OCI-LY7 (cell line): ENCODE results near the gene SPOCK1. TPM values are rescaled to one million over a fixed set of nuclear protein-coding genes. Genes with fewer than 3 reads are reported as not detected.
"Not testable (repeated sequence)": the region's sequence is repeated elsewhere in the genome, so short reads cannot be mapped to it uniquely, and the experiment has no call there.

Experiments used
- BruUV-seq: library from RNA; stranded (reverse); fragments of 400-500 nt; replicated peaks from 2 replicates; lab custom pipeline; 2021; lab: Mats Ljungman, UMichigan
- CTCF ChIA-PET: fragments of 300-600 bp; sonication (Branson Sonifier 250); formaldehyde crosslinking; loops from one replicate; lab custom pipeline; 2022; ENCODE audit warnings: antibody characterized with exemption; ENCODE audit not compliant: unreplicated experiment; lab: Charles Lee
- POLR2A ChIA-PET: fragments of 300-600 bp; sonication (Branson Sonifier 250); formaldehyde crosslinking; loops from one replicate; lab custom pipeline; 2022; ENCODE audit warnings: antibody characterized with exemption; lab: Charles Lee
- DNase-seq: peaks from one replicate; pipeline ENCODE4 v3.0.0-alpha.2; 2015; ENCODE audit warnings: low spot score
- H2AFZ ChIP-seq: fragments of 200-600 bp; sonication (generic), shearing (Covaris generic); 2 replicates; pipeline ENCODE4 v1.6.1; 2014; ENCODE audit warnings: mild to moderate bottlenecking, antibody characterized with exemption, low read length, moderate library complexity
- H3K27ac ChIP-seq: fragments of 200-600 bp; sonication (generic); 2 replicates; pipeline ENCODE4 v1.5.1; 2014; ENCODE audit warnings: mixed run types, low read depth, mild to moderate bottlenecking, moderate library complexity, low read length, inconsistent platforms; ENCODE audit not compliant: poor library complexity, severe bottlenecking
- H3K36me3 ChIP-seq: fragments of 200-600 bp; sonication (generic); 2 replicates; pipeline ENCODE4 v1.6.1; 2014; ENCODE audit warnings: mild to moderate bottlenecking, antibody characterized with exemption, low read length, moderate library complexity, mixed read lengths; ENCODE audit not compliant: insufficient read depth
- H3K4me1 ChIP-seq: fragments of 200-600 bp; sonication (generic); 2 replicates; pipeline ENCODE4 v1.5.1; 2014; ENCODE audit warnings: mild to moderate bottlenecking, low read length; ENCODE audit not compliant: insufficient read depth, poor library complexity, severe bottlenecking
- H3K4me2 ChIP-seq: fragments of 200-600 bp; sonication (generic); 2 replicates; pipeline ENCODE4 v1.6.1; 2014; ENCODE audit warnings: mild to moderate bottlenecking, low read length
- H3K4me3 ChIP-seq: fragments of 200-600 bp; sonication (generic); 2 replicates; pipeline ENCODE4 v1.5.1; 2014; ENCODE audit warnings: mild to moderate bottlenecking, low read depth, low read length; ENCODE audit not compliant: poor library complexity, severe bottlenecking
- H3K79me2 ChIP-seq: fragments of 200-600 bp; sonication (generic); 2 replicates; pipeline ENCODE4 v1.6.1; 2016; ENCODE audit warnings: low read depth, mild to moderate bottlenecking, low read length, moderate library complexity, mixed read lengths; ENCODE audit not compliant: insufficient read depth
- H3K9me2 ChIP-seq: fragments of 200-600 bp; sonication (generic); 2 replicates; pipeline ENCODE4 v1.6.1; 2016; ENCODE audit warnings: mild to moderate bottlenecking, low read length, mixed read lengths; ENCODE audit not compliant: insufficient read depth
- H3K9me3 ChIP-seq: fragments of 200-600 bp; sonication (generic); 2 replicates; pipeline ENCODE4 v1.6.1; 2014; ENCODE audit warnings: mild to moderate bottlenecking, mixed run types, low read length, mixed read lengths
- H4K20me1 ChIP-seq: fragments of 200-600 bp; sonication (generic); 2 replicates; pipeline ENCODE4 v1.6.1; 2014; ENCODE audit warnings: mild to moderate bottlenecking, antibody characterized with exemption, low read length, moderate library complexity, mixed read lengths; ENCODE audit not compliant: insufficient read depth
- EZH2phosphoT487 ChIP-seq: fragments of 200-600 bp; sonication (generic); IDR thresholded peaks from 2 replicates; pipeline ENCODE4 v1.6.1; 2018; ENCODE audit warnings: low read depth, borderline replicate concordance, mild to moderate bottlenecking, mixed run types, antibody characterized with exemption, low read length, moderate library complexity, mixed read lengths
- intact Hi-C: fragments of 100-400 bp; cut with micrococcal nuclease; formaldehyde crosslinking; loops from one replicate; pipeline ENCODE4 v1.10.0; 2022; ENCODE audit not compliant: unreplicated experiment
- total RNA-seq, 2 experiments: library from RNA; depleted of rRNA in 1 of 2; stranded (reverse); fragments of >200 nt in 1 of 2; shearing (Covaris generic) in 1 of 2; gene quantifications; 2 replicates each; pipeline ENCODE4 v1.2.3, GENCODE V29; 2014 to 2022
- TF ChIP-seq, protein P1 (sequence below): fragments of 200-600 bp; sonication (generic); conservative IDR thresholded peaks from 2 replicates; pipeline ENCODE4 v1.5.1; 2014; ENCODE audit warnings: mild to moderate bottlenecking, antibody characterized with exemption, low read length, moderate library complexity, mixed read lengths

Gene SPOCK1
- total RNA-seq, 2 experiments from 2014 or later, result 0.29 to 1.5 TPM

DNA sequence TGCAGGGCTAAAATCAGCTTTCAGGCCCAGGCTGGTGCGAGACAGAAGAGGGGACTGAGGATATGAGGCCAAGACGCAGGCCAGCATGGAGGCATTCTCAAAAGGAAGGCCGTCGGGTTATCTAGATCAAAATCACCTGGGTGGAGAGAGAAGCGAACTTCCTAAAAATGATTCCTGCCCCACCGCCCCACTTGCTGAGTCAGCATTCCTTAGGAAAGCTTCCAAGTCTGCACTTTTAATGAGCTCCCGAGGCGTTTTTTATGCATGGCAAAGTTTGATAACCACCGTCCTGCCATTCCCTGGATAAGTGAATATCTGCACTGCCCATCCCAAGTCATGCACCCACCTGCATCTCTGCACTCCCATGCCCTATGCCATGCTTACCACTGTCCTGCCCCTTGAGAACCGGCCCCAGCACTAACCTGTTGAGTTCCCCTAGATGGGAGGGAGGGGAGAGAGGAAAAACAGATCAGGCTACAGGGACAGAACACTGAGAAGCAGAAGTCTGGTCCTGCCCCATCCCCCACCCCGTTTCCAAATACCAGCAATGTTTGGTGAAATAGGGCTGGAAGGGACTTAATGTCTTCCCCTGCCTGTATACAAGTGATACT, 1.6 kb upstream of the SPOCK1 start:
- TF ChIP-seq, protein P1, sequence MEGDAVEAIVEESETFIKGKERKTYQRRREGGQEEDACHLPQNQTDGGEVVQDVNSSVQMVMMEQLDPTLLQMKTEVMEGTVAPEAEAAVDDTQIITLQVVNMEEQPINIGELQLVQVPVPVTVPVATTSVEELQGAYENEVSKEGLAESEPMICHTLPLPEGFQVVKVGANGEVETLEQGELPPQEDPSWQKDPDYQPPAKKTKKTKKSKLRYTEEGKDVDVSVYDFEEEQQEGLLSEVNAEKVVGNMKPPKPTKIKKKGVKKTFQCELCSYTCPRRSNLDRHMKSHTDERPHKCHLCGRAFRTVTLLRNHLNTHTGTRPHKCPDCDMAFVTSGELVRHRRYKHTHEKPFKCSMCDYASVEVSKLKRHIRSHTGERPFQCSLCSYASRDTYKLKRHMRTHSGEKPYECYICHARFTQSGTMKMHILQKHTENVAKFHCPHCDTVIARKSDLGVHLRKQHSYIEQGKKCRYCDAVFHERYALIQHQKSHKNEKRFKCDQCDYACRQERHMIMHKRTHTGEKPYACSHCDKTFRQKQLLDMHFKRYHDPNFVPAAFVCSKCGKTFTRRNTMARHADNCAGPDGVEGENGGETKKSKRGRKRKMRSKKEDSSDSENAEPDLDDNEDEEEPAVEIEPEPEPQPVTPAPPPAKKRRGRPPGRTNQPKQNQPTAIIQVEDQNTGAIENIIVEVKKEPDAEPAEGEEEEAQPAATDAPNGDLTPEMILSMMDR, result no peak
- no peak for TF ChIP-seq EZH2phosphoT487

DNA sequence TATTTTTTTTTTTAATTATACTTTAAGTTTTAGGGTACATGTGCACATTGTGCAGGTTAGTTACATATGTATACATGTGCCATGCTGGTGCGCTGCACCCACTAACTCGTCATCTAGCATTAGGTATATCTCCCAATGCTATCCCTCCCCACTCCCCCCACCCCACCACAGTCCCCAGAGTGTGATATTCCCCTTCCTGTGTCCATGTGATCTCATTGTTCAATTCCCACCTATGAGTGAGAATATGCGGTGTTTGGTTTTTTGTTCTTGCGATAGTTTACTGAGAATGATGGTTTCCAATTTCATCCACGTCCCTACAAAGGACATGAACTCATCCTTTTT, 351 bp upstream of the SPOCK1 start:
- DNase-seq, H3K9me2 ChIP-seq, CTCF ChIA-PET, H3K4me3 ChIP-seq, H3K9me3 ChIP-seq, H4K20me1 ChIP-seq, H3K4me2 ChIP-seq, H3K36me3 ChIP-seq, H3K4me1 ChIP-seq, BruUV-seq, POLR2A ChIA-PET, H3K79me2 ChIP-seq, H2AFZ ChIP-seq, intact Hi-C loops, H3K27ac ChIP-seq: not testable (repeated sequence)

More for the DNA sequence above, 1.6 kb upstream of the SPOCK1 start:
- Histone ChIP-seq H3K9me3 (no peaks in the 10 kb centered on the region), H3K4me1 (no peaks in the 10 kb centered on the region), H3K27ac (no peak overlapping the region), H3K4me3 (no peak overlapping the region), H3K36me3 (no peaks in the 10 kb centered on the region), H3K79me2 (no peaks in the 10 kb centered on the region), H2AFZ (no peak overlapping the region), H4K20me1 (no peaks in the 10 kb centered on the region), H3K4me2 (no peak overlapping the region), H3K9me2 (no peaks in the 10 kb centered on the region)
- DNase-seq, result no peak
- no TSS peak for BruUV-seq
- ChIA-PET CTCF (no interaction called here), POLR2A (interaction anchor here (1.2 kb wide), 1 partner anchor 9 kb away, joined by 3 read pairs; no protein-coding TSS in a partner anchor)
- intact Hi-C loops, result loop anchor here (10.0 kb wide), 1 partner anchor 186 kb away; no protein-coding TSS in a partner anchor

DNA sequence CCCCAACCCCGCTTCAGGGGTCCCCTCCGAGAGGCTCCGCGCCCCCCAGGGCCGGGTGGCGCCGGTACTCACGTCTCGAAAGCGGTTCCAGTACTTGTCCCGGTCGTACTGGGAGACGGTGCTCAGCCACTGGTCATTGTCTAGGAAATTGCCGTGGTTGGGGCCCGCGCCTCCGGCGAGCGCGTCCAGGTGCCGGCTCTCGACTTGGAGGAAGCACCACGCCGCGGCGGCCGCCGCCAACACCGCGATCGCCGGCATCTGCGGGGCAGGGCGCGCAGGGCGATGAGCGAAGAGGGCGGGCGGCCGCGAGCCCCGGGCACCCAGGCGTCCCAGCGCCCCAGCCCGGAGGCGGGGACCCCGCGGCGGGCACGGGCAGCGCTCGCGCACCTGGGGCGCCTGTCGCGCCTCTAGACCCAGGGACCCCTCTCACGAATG, 808 bp downstream of the SPOCK1 start:
- H3K4me3 ChIP-seq, result no peak overlapping the region
- CTCF ChIA-PET, result no interaction called here
- no peaks in the 10 kb centered on the region for H3K4me1 ChIP-seq
- no peaks in the 10 kb centered on the region for H3K9me2 ChIP-seq
- H4K20me1 ChIP-seq, result no peaks in the 10 kb centered on the region
- TF ChIP-seq, protein P1, result no peak
- TF ChIP-seq EZH2phosphoT487, result no peak
- no peak overlapping the region for H2AFZ ChIP-seq
- no peaks in the 10 kb centered on the region for H3K9me3 ChIP-seq
- no peak overlapping the region for H3K27ac ChIP-seq
- H3K79me2 ChIP-seq, result no peaks in the 10 kb centered on the region
- DNase-seq, result no peak
- POLR2A ChIA-PET, result interaction anchor here (0.7 kb wide), 1 partner anchor 20 kb away, joined by 3 read pairs; no protein-coding TSS in a partner anchor
- H3K36me3 ChIP-seq, result no peaks in the 10 kb centered on the region
- no peak overlapping the region for H3K4me2 ChIP-seq
- intact Hi-C loops, result no loop called here
- BruUV-seq, result no TSS peak
